Skeletal muscle satellite cell (primary cell): Measurements from ENCODE around the gene OR56A5. TPM values are rescaled to one million over a fixed set of nuclear protein-coding genes. Genes with fewer than 3 reads are reported as not detected.

Source experiments
- H3K27me3 ChIP-seq: 2 replicates; pipeline ENCODE4 v1.7.0; 2013; ENCODE audit warnings: low read length; ENCODE audit not compliant: control insufficient read depth, insufficient read depth
- H3K36me3 ChIP-seq: 2 replicates; pipeline ENCODE4 v1.7.0; 2013; ENCODE audit warnings: mild to moderate bottlenecking, control low read depth, low read length; ENCODE audit not compliant: insufficient read depth
- H3K4me1 ChIP-seq: 2 replicates; pipeline ENCODE4 v1.7.0; 2013; ENCODE audit warnings: low read length; ENCODE audit not compliant: control insufficient read depth, insufficient read depth
- H3K4me2 ChIP-seq: 2 replicates; pipeline ENCODE4 v1.7.0; 2013; ENCODE audit warnings: mild to moderate bottlenecking, low read length
- H3K4me3 ChIP-seq: 2 replicates; pipeline ENCODE4 v1.7.0; 2013; ENCODE audit warnings: low read length
- H3K9ac ChIP-seq: 2 replicates; pipeline ENCODE4 v1.7.0; 2013; ENCODE audit warnings: mild to moderate bottlenecking, low read depth, low read length, moderate library complexity
- H3K9me3 ChIP-seq: replicated peaks from 2 replicates; pipeline ENCODE4 v1.7.0; 2013; ENCODE audit warnings: mild to moderate bottlenecking, control low read depth, low read length
- total RNA-seq: library from RNA; depleted of rRNA; stranded (reverse); fragments of >200 nt; gene quantifications from 2 replicates; pipeline ENCODE4 v1.2.3, GENCODE V29; 2012; rRNA removed

OR56A5 gene, protein sequence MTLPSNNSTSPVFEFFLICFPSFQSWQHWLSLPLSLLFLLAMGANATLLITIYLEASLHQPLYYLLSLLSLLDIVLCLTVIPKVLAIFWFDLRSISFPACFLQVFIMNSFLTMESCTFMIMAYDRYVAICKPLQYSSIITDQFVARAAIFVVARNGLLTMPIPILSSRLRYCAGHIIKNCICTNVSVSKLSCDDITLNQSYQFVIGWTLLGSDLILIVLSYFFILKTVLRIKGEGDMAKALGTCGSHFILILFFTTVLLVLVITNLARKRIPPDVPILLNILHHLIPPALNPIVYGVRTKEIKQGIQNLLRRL
- not detected in 2 replicates for total RNA-seq

DNA sequence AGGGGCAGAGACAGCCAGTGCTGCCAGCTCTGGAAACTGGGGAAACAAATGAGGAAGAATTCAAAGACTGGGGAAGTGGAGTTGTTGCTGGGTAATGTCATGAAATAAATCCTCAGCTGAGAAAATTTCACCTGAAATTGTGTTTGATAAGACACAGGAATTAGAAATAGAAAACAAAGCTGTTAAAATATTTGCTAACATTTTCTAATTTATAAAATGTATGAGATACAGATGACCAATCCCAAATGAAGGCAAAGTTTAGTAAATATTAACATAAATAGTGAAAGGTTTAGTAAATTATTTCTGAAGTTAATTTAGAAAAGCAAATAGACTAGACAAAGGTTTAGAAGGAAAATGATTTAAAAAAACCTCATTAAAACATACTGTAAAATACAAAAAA is at the start of gene OR56A5:
Gene OR56A5, minus strand, starts transcription at position 101 of the 400 bp plus-strand sequence. Its CDS starts 0 bp downstream, at position 101.
- no peaks in the 10 kb centered on the region for H3K4me1 ChIP-seq
- H3K27me3 ChIP-seq, result no peaks in the 10 kb centered on the region
- no peak within 1 kb of the TSS for H3K9ac ChIP-seq
- no peaks in the 10 kb centered on the region for H3K9me3 ChIP-seq
- H3K36me3 ChIP-seq, result no peaks in the 10 kb centered on the region
- no peak within 1 kb of the TSS for H3K4me2 ChIP-seq
- no peak within 1 kb of the TSS for H3K4me3 ChIP-seq

DNA sequence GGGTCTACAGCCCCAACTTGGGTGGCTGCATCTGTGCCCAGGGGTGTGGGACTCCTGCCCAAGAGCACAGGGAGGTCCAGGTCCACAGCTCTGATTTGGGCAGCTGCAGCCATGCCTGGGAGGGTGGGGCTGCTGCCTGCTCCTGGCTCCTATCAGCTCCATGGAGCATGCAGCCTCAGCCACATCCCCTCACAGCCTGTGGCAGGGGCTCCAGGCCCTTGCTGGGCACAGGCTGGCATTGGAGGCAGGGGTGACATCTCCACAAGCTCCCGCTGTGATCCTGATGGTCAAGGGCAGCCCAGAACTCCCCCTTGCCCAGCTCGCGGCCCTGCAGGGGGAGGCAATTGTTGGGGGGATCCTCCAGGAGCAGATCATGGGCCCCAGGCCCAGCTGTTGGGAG is 44.7 kb upstream of the OR56A5 start:
- Histone ChIP-seq H3K4me1 (no peaks in the 10 kb centered on the region), H3K36me3 (no peaks in the 10 kb centered on the region), H3K4me2 (no peak overlapping the region)

DNA sequence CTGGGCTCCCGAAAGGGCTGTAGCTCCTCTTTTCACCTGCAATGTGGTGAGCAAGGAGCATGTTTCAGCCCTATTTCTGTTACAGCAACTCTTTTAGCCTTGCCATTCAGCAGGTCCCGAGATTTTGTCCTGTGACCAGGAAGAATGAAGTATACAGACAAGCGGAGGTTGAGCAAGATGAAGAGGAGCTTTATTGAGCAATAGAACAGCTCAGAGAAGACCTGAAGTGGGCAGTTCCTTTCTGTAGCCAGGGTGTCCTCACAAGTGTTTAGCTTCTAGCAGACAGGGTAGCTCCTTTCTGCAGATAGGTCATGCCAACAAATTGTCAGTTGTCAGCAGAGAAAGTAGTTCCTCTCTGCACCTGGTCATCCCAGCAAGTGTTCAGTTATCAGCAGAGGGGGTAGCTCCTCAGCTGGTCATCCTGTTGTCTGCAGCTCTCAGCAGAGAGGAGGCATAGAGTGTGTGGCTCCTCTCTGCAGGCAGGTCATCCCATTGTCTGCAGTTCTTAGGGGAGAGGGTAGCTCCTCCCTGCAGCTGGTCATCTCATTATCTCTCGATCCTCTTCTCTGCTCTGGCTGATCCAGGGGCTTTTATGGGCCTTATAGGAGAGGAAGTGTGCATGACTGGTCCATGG is 43.9 kb upstream of the OR56A5 start:
- H3K4me3 ChIP-seq, result no peak overlapping the region
- H3K27me3 ChIP-seq, result no peaks in the 10 kb centered on the region
- no peaks in the 10 kb centered on the region for H3K36me3 ChIP-seq
- no peak overlapping the region for H3K9ac ChIP-seq
- no peak overlapping the region for H3K4me2 ChIP-seq
- H3K4me1 ChIP-seq, result no peaks in the 10 kb centered on the region
- H3K9me3 ChIP-seq, result no peaks in the 10 kb centered on the region

More for the DNA sequence above, 44.7 kb upstream of the OR56A5 start:
- Histone ChIP-seq H3K9me3 (no peaks in the 10 kb centered on the region), H3K4me3 (no peak overlapping the region), H3K9ac (no peak overlapping the region), H3K27me3 (no peaks in the 10 kb centered on the region)

GRCh38 chr11:6006846-6007245 is 38.6 kb upstream of the OR56A5 start, which contains the start of gene OR56A4:
OR56A4 (minus strand) TSS chr11:6006946; CDS start chr11:6002992, 3,954 bp downstream.
- Histone ChIP-seq H3K9me3 (no peaks in the 10 kb centered on the region), H3K4me1 (no peaks in the 10 kb centered on the region), H3K4me2 (no peak within 1 kb of the TSS)

GRCh38 chr11:6006395-6006794 is 38.1 kb upstream of the OR56A5 start:
- H3K9ac ChIP-seq, result no peak overlapping the region
- no peaks in the 10 kb centered on the region for H3K4me1 ChIP-seq
- H3K36me3 ChIP-seq, result no peaks in the 10 kb centered on the region
- H3K4me2 ChIP-seq, result no peak overlapping the region
- H3K9me3 ChIP-seq, result no peaks in the 10 kb centered on the region
- no peaks in the 10 kb centered on the region for H3K27me3 ChIP-seq
- H3K4me3 ChIP-seq, result no peak overlapping the region

More at GRCh38 chr11:6006846-6007245, 38.6 kb upstream of the OR56A5 start, which contains the start of gene OR56A4:
- H3K36me3 ChIP-seq, result no peaks in the 10 kb centered on the region
- H3K27me3 ChIP-seq, result no peaks in the 10 kb centered on the region
- no peak within 1 kb of the TSS for H3K4me3 ChIP-seq
- H3K9ac ChIP-seq, result no peak within 1 kb of the TSS

DNA sequence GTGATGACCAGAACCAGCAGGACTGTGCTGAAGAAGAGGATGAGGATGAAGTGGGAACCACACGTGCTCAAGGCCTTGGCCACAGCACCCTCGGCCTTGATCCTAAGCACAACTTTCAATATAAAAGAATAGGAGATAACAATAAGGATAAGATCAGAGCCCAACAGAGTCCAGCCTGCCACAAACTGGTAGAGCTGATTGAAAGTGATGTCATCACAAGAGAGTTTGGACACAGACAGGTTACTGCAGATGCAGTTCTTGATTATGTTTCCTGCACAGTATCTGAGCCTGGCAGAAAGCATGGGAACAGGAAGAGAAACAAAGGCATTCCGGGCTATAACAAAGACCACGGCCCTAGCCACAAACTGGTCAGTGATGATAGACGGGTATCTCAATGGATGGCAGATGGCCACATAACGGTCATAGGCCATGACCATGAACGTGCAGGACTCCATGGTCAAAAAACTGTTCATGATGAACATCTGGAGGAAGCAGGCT is 34.0 kb upstream of the OR56A5 start:
- no peak overlapping the region for H3K9ac ChIP-seq
- H3K9me3 ChIP-seq, result no peaks in the 10 kb centered on the region

DNA sequence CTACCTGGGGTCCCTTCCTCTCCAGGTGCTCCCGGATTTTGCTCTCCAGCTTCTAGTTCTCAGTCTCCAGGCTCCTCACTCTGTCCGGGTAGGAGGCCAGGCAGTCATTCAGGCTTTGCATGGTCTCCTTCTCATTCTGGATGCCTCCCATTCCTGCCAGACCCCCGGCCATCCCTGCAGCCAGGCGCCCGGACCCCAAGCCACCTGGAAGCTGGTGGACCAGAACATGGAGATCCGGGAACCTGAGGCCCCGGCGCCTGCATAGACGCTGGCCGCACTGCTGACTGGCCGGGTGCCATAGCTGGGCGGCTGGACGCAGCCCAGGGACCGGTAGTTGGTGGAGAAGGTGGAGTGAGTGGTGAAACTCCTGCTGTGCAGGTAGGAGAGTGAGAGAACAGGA is 26.5 kb upstream of the OR56A5 start:
- Histone ChIP-seq H3K4me3 (no peak overlapping the region), H3K27me3 (no peaks in the 10 kb centered on the region), H3K36me3 (no peaks in the 10 kb centered on the region), H3K4me2 (no peak overlapping the region), H3K9ac (no peak overlapping the region), H3K9me3 (no peaks in the 10 kb centered on the region), H3K4me1 (no peaks in the 10 kb centered on the region)

More for the DNA sequence above, 34.0 kb upstream of the OR56A5 start:
- Histone ChIP-seq H3K27me3 (no peaks in the 10 kb centered on the region), H3K36me3 (no peaks in the 10 kb centered on the region), H3K4me1 (no peaks in the 10 kb centered on the region), H3K4me3 (no peak overlapping the region), H3K4me2 (no peak overlapping the region)

- Histone ChIP-seq H3K4me2 (no peak overlapping the region), H3K27me3 (no peaks in the 10 kb centered on the region), H3K4me3 (no peak overlapping the region), H3K4me1 (no peaks in the 10 kb centered on the region), H3K9me3 (no peaks in the 10 kb centered on the region), H3K9ac (no peak overlapping the region), H3K36me3 (no peaks in the 10 kb centered on the region)
Observed at GRCh38 chr11:5992604-5993251, 24.4 kb upstream of the OR56A5 start.

- Histone ChIP-seq H3K27me3 (no peaks in the 10 kb centered on the region), H3K36me3 (no peaks in the 10 kb centered on the region), H3K9me3 (no peaks in the 10 kb centered on the region), H3K4me1 (no peaks in the 10 kb centered on the region), H3K4me3 (no peak overlapping the region), H3K9ac (no peak overlapping the region), H3K4me2 (no peak overlapping the region)
Observed at GRCh38 chr11:5992150-5992549, 23.9 kb upstream of the OR56A5 start.

GRCh38 chr11:5989203-5989602 is 20.9 kb upstream of the OR56A5 start:
- Histone ChIP-seq H3K36me3 (no peaks in the 10 kb centered on the region), H3K27me3 (no peaks in the 10 kb centered on the region), H3K9me3 (no peaks in the 10 kb centered on the region), H3K9ac (no peak overlapping the region), H3K4me3 (no peak overlapping the region), H3K4me2 (no peak overlapping the region), H3K4me1 (no peaks in the 10 kb centered on the region)

- Histone ChIP-seq H3K9me3 (no peaks in the 10 kb centered on the region), H3K4me3 (no peak within 1 kb of the TSS), H3K36me3 (no peaks in the 10 kb centered on the region), H3K27me3 (no peaks in the 10 kb centered on the region), H3K9ac (no peak within 1 kb of the TSS), H3K4me1 (no peaks in the 10 kb centered on the region), H3K4me2 (no peak within 1 kb of the TSS)
Observed at GRCh38 chr11:5986885-5987284, 18.6 kb upstream of the OR56A5 start, which contains the start of gene OR52L1. OR52L1 (minus strand) TSS chr11:5986985; CDS start chr11:5986930, 55 bp downstream.
